Fibroblast of skin of back (primary cell): Measurements from ENCODE around the gene RFPL2.
"Not testable (repeated sequence)": the region's sequence is repeated elsewhere in the genome, so short reads cannot be mapped to it uniquely, and the experiment has no call there.

ENCODE experiments used
- DNase-seq: peaks from one replicate; pipeline ENCODE4 v3.0.0-alpha.2; 2013

The RFPL2 gene

GRCh38 chr22:32205974-32206773 is 1.3 kb upstream of the RFPL2 start:
- DNase-seq: no peak

GRCh38 chr22:32204040-32204855 is 625 bp downstream of the RFPL2 start:
- DNase-seq: no peak

- no peak for DNase-seq
Measured at GRCh38 chr22:32203181-32204039, 1.5 kb downstream of the RFPL2 start.

GRCh38 chr22:32202539-32203180 is 2.2 kb downstream of the RFPL2 start:
- peak; percentile 10 for DNase-seq

GRCh38 chr22:32202161-32202538 is 2.7 kb downstream of the RFPL2 start:
- DNase-seq: no peak

GRCh38 chr22:32200752-32201151 is 4.1 kb downstream of the RFPL2 start:
- DNase-seq: no peak

GRCh38 chr22:32199961-32200360 is 4.9 kb downstream of the RFPL2 start:
- DNase-seq: no peak

- DNase-seq: no peak
Measured at GRCh38 chr22:32199341-32199740, 5.5 kb downstream of the RFPL2 start.

- DNase-seq: not testable (repeated sequence)
Measured at GRCh38 chr22:32197553-32198226, 7.2 kb downstream of the RFPL2 start.

- not testable (repeated sequence) for DNase-seq
Measured at GRCh38 chr22:32195900-32196299, 9.0 kb downstream of the RFPL2 start.

- DNase-seq: not testable (repeated sequence)
Measured at GRCh38 chr22:32193346-32193745, 11.5 kb downstream of the RFPL2 start.

GRCh38 chr22:32191021-32191420 is 13.9 kb downstream of the RFPL2 start:
- not testable (repeated sequence) for DNase-seq

GRCh38 chr22:32185821-32186220 is 19.1 kb downstream of the RFPL2 start:
- DNase-seq: no peak

GRCh38 chr22:32183625-32184024 is 21.2 kb downstream of the RFPL2 start:
- no peak for DNase-seq

GRCh38 chr22:32181043-32181442 is 23.8 kb downstream of the RFPL2 start:
- no peak for DNase-seq

- DNase-seq: no peak
Measured at GRCh38 chr22:32177221-32177765, 27.6 kb downstream of the RFPL2 start.

- no peak for DNase-seq
Measured at GRCh38 chr22:32175683-32176644, 28.9 kb downstream of the RFPL2 start.

GRCh38 chr22:32175115-32175514 is 29.8 kb downstream of the RFPL2 start:
- DNase-seq: no peak

- no peak for DNase-seq
Measured at GRCh38 chr22:32165681-32166080, 39.2 kb downstream of the RFPL2 start.
